Measurements from ENCODE around the gene CD96.

GRCh38 chr3:111541911-111542483 is at the start of gene CD96:
- TF ChIP-seq POLR2A (IDR thresholded peaks at IDR 0.05), result no peak
- TF ChIP-seq CTCF (IDR thresholded peaks at IDR 0.05), result no peak

Data from right lobe of liver (tissue), 4 donors.